GM12892 (cell line): ENCODE measurements around the gene ANKRD9.

ENCODE experiments used
- POLR2A ChIP-seq: IDR thresholded peaks from 2 replicates; pipeline ENCODE4 v1.6.1; 2011; ENCODE audit warnings: low read depth, low read length, control low read depth
- POLR2AphosphoS5 ChIP-seq: IDR thresholded peaks from 2 replicates; pipeline ENCODE4 v1.6.1; 2011; ENCODE audit warnings: low read depth, low read length, control low read depth
- TAF1 ChIP-seq: IDR thresholded peaks from 2 replicates; pipeline ENCODE4 v1.6.1; 2011; ENCODE audit warnings: low read depth, mild to moderate bottlenecking, control low read depth, low read length, borderline replicate concordance

- TF ChIP-seq POLR2A (no peak), TAF1 (no peak), POLR2AphosphoS5 (no peak)
Measured at GRCh38 chr14:102485693-102486512, 23.7 kb downstream of the ANKRD9 start.
